ENCODE data around the gene TRAF3IP3. TPM values are rescaled to one million over a fixed set of nuclear protein-coding genes. Genes with fewer than 3 reads are reported as not detected.
A peak's percentile ranks its signal among the peaks of the same experiment; 100 is the strongest.
"Not testable (repeated sequence)": the region's sequence is repeated elsewhere in the genome, so short reads cannot be mapped to it uniquely, and the experiment has no call there.

TRAF3IP3 gene
- total and polyA plus RNA-seq, 3 experiments from 2014 or later: 193 to 414 (median 209) TPM

- Mint-ChIP-seq H3K4me1 (no peaks in the 10 kb centered on the region), H3K27me3 (peaks cover 22 to 27% of the 10 kb centered on the region in 2 donors), H3K27ac (no peak overlapping the region), H3K9me3 (peaks cover 0 to 2% (median 0%) of the 10 kb centered on the region in 5 donors), H3K36me3 (peaks cover 11 to 32% (median 19%) of the 10 kb centered on the region in 3 donors), H3K4me3 (no peak overlapping the region)
- no peaks in the 10 kb centered on the region for H3K9me3 ChIP-seq (ENCODE audit: low read length)
- no peaks in the 10 kb centered on the region for H3K36me3 ChIP-seq (ENCODE audit: insufficient read depth, low read length)
- CTCF ChIA-PET: interaction anchor here (3.0 kb wide), 1 partner anchor 31 kb away, joined by 9 read pairs; no protein-coding TSS in a partner anchor
- no peak for DNase-seq
- no peaks in the 10 kb centered on the region for H3K4me1 ChIP-seq (ENCODE audit: insufficient read depth, low read length)
- no peak overlapping the region for H3K4me3 ChIP-seq (ENCODE audit: low read length)
- no peak overlapping the region for H3K27ac ChIP-seq (ENCODE audit: low read depth, low read length)
- POLR2A ChIA-PET: no interaction called here
- no peaks in the 10 kb centered on the region for H3K27me3 ChIP-seq (ENCODE audit: insufficient read depth, low read length, poor library complexity, severe bottlenecking)
Observed at GRCh38 chr1:209791920-209792319, 36.1 kb downstream of the TRAF3IP3 start.

GRCh38 chr1:209793711-209794110 is 37.9 kb downstream of the TRAF3IP3 start:
- POLR2A ChIA-PET; H3K27ac Mint-ChIP-seq; H3K27ac ChIP-seq (ENCODE audit: low read depth, low read length); H3K4me3 ChIP-seq (ENCODE audit: low read length); H3K4me1 Mint-ChIP-seq; H3K27me3 ChIP-seq (ENCODE audit: insufficient read depth, low read length, poor library complexity, severe bottlenecking); H3K4me1 ChIP-seq (ENCODE audit: insufficient read depth, low read length); H3K4me3 Mint-ChIP-seq; H3K36me3 ChIP-seq (ENCODE audit: insufficient read depth, low read length); H3K9me3 ChIP-seq (ENCODE audit: low read length); H3K9me3 Mint-ChIP-seq; DNase-seq: not testable (repeated sequence)
- Mint-ChIP-seq H3K36me3 (peaks cover 11 to 25% (median 25%) of the 10 kb centered on the region in 3 donors), H3K27me3 (peaks cover 28 to 29% of the 10 kb centered on the region in 2 donors)
- CTCF ChIA-PET: interaction anchor here (1.0 kb wide), 1 partner anchor 46 kb away, joined by 3 read pairs; no protein-coding TSS in a partner anchor

GRCh38 chr1:209797978-209798639 is 42.3 kb downstream of the TRAF3IP3 start:
- Histone ChIP-seq H3K4me3 (ENCODE audit: low read length) (no peak overlapping the region), H3K27me3 (ENCODE audit: insufficient read depth, low read length, poor library complexity, severe bottlenecking) (no peaks in the 10 kb centered on the region), H3K9me3 (ENCODE audit: low read length) (no peaks in the 10 kb centered on the region), H3K27ac (ENCODE audit: low read depth, low read length) (no peak overlapping the region), H3K4me1 (ENCODE audit: insufficient read depth, low read length) (no peaks in the 10 kb centered on the region), H3K36me3 (ENCODE audit: insufficient read depth, low read length) (no peaks in the 10 kb centered on the region)
- Mint-ChIP-seq H3K36me3 (peaks cover 12 to 25% (median 14%) of the 10 kb centered on the region in 3 donors), H3K4me3 (no peak overlapping the region), H3K4me1 (no peaks in the 10 kb centered on the region), H3K27me3 (peaks cover 31 to 36% of the 10 kb centered on the region in 2 donors), H3K27ac (no peak overlapping the region), H3K9me3 (peaks cover 0 to 2% (median 0%) of the 10 kb centered on the region in 5 donors)
- ChIA-PET CTCF (interaction anchor here (0.9 to 1.5 kb wide), 3 partner anchors 22 to 32 kb away, joined by 3 to 4 read pairs (median 3); no protein-coding TSS in a partner anchor), POLR2A (no interaction called here)
- DNase-seq: no peak

- POLR2A ChIA-PET: interaction anchor here (1.1 kb wide), 1 partner anchor 16 kb away, joined by 3 read pairs; the partner anchor contains the start of gene C1orf74
- DNase-seq: no peak
- Histone ChIP-seq H3K36me3 (ENCODE audit: insufficient read depth, low read length) (no peaks in the 10 kb centered on the region), H3K27ac (ENCODE audit: low read depth, low read length) (no peak overlapping the region), H3K9me3 (ENCODE audit: low read length) (no peaks in the 10 kb centered on the region), H3K27me3 (ENCODE audit: insufficient read depth, low read length, poor library complexity, severe bottlenecking) (no peaks in the 10 kb centered on the region), H3K4me1 (ENCODE audit: insufficient read depth, low read length) (peaks cover 9% of the 10 kb centered on the region), H3K4me3 (ENCODE audit: low read length) (no peak overlapping the region)
- Mint-ChIP-seq H3K27ac (no peak overlapping the region), H3K4me3 (no peak overlapping the region), H3K27me3 (peaks cover 13 to 23% of the 10 kb centered on the region in 2 donors), H3K4me1 (peaks cover 5 to 11% (median 6%) of the 10 kb centered on the region in 3 donors), H3K36me3 (peaks cover 5 to 9% (median 6%) of the 10 kb centered on the region in 3 donors), H3K9me3 (peaks cover 0 to 2% (median 0%) of the 10 kb centered on the region in 5 donors)
- CTCF ChIA-PET: no interaction called here
Observed at GRCh38 chr1:209800984-209801834, 45.4 kb downstream of the TRAF3IP3 start.

GRCh38 chr1:209802117-209802779 is 46.4 kb downstream of the TRAF3IP3 start:
- H3K27ac ChIP-seq (ENCODE audit: low read depth, low read length): no peak overlapping the region
- DNase-seq: no peak
- no peaks in the 10 kb centered on the region for H3K36me3 ChIP-seq (ENCODE audit: insufficient read depth, low read length)
- Mint-ChIP-seq H3K4me1 (peaks cover 7 to 13% (median 8%) of the 10 kb centered on the region in 3 donors), H3K9me3 (peaks cover 0 to 2% (median 0%) of the 10 kb centered on the region in 5 donors), H3K36me3 (peaks cover 3 to 7% (median 6%) of the 10 kb centered on the region in 3 donors), H3K27ac (no peak overlapping the region), H3K4me3 (no peak overlapping the region), H3K27me3 (peaks cover 13 to 17% of the 10 kb centered on the region in 2 donors)
- POLR2A ChIA-PET: interaction anchor here (1.1 kb wide), 1 partner anchor 17 kb away, joined by 3 read pairs; the partner anchor contains the start of gene C1orf74
- H3K27me3 ChIP-seq (ENCODE audit: insufficient read depth, low read length, poor library complexity, severe bottlenecking): no peaks in the 10 kb centered on the region
- H3K4me1 ChIP-seq (ENCODE audit: insufficient read depth, low read length): peaks cover 9% of the 10 kb centered on the region
- CTCF ChIA-PET: no interaction called here
- H3K9me3 ChIP-seq (ENCODE audit: low read length): no peaks in the 10 kb centered on the region
- H3K4me3 ChIP-seq (ENCODE audit: low read length): no peak overlapping the region

GRCh38 chr1:209802780-209803152 is 46.9 kb downstream of the TRAF3IP3 start:
- Mint-ChIP-seq H3K4me3 (no peak overlapping the region), H3K9me3 (peaks cover 0 to 2% (median 0%) of the 10 kb centered on the region in 5 donors)

GRCh38 chr1:209803568-209803967 is 47.7 kb downstream of the TRAF3IP3 start:
- Mint-ChIP-seq H3K4me1 (peaks cover 7 to 13% (median 8%) of the 10 kb centered on the region in 3 donors), H3K4me3 (peak overlapping the region in 1 of 7 donors; percentile 6), H3K27me3 (peaks cover 10 to 11% of the 10 kb centered on the region in 2 donors), H3K36me3 (peaks cover 0 to 7% (median 3%) of the 10 kb centered on the region in 3 donors), H3K9me3 (peaks cover 0 to 2% (median 0%) of the 10 kb centered on the region in 5 donors), H3K27ac (no peak overlapping the region)
- Histone ChIP-seq H3K4me1 (ENCODE audit: insufficient read depth, low read length) (peaks cover 9% of the 10 kb centered on the region), H3K27me3 (ENCODE audit: insufficient read depth, low read length, poor library complexity, severe bottlenecking) (no peaks in the 10 kb centered on the region), H3K4me3 (ENCODE audit: low read length) (no peak overlapping the region), H3K27ac (ENCODE audit: low read depth, low read length) (no peak overlapping the region), H3K9me3 (ENCODE audit: low read length) (no peaks in the 10 kb centered on the region), H3K36me3 (ENCODE audit: insufficient read depth, low read length) (no peaks in the 10 kb centered on the region)
- CTCF ChIA-PET: no interaction called here
- no peak for DNase-seq
- POLR2A ChIA-PET: no interaction called here

More at GRCh38 chr1:209802780-209803152, 46.9 kb downstream of the TRAF3IP3 start:
- CTCF ChIA-PET: no interaction called here
- peaks cover 3 to 7% (median 3%) of the 10 kb centered on the region in 3 donors for H3K36me3 Mint-ChIP-seq
- no peak overlapping the region for H3K27ac ChIP-seq (ENCODE audit: low read depth, low read length)
- H3K4me1 Mint-ChIP-seq: peaks cover 7 to 13% (median 8%) of the 10 kb centered on the region in 3 donors
- no peak overlapping the region for H3K27ac Mint-ChIP-seq
- H3K4me1 ChIP-seq (ENCODE audit: insufficient read depth, low read length): peaks cover 9% of the 10 kb centered on the region
- no peaks in the 10 kb centered on the region for H3K36me3 ChIP-seq (ENCODE audit: insufficient read depth, low read length)
- H3K9me3 ChIP-seq (ENCODE audit: low read length): no peaks in the 10 kb centered on the region
- no peaks in the 10 kb centered on the region for H3K27me3 ChIP-seq (ENCODE audit: insufficient read depth, low read length, poor library complexity, severe bottlenecking)
- peaks cover 12 to 13% of the 10 kb centered on the region in 2 donors for H3K27me3 Mint-ChIP-seq
- H3K4me3 ChIP-seq (ENCODE audit: low read length): no peak overlapping the region
- POLR2A ChIA-PET: no interaction called here
- DNase-seq: no peak

All from CD8-positive, alpha-beta memory T cell (primary cell).